ENCODE data around the gene MAN2A1. TPM values are rescaled to one million over a fixed set of nuclear protein-coding genes. Genes with fewer than 3 reads are reported as not detected.

MAN2A1 gene
- total RNA-seq, 1 experiment from 2014 or later: 35.4 TPM

DNA sequence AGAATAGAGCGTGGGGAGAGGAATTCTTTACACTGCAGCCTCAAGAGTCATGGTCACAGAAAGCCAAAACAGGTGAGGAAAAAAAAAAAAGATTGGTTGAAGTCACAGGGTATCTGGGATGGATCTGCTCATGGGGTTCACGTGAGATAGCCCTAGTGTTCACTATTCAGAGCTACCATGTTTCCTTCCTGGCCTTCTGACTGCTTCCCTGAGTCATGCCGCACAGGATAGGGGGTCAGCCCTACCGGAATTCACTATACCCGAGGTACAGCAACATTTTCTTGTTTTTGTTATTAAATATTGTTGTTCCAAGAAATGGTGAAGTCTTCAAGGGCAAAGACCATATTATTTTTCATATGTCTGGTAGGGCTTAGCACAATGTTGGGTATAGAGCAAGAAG is 21.5 kb upstream of the MAN2A1 start:
- TF ChIP-seq POLR2A (IDR thresholded peaks at IDR 0.05; ENCODE audit: borderline replicate concordance, extremely low read depth, insufficient read depth, insufficient read length) (no peak), EZH2phosphoT487 (IDR thresholded peaks at IDR 0.05; ENCODE audit: borderline replicate concordance) (no peak), EZH2 (IDR thresholded peaks at IDR 0.05) (no peak), POLR2AphosphoS5 (IDR thresholded peaks at IDR 0.05; ENCODE audit: low read depth, low read length) (no peak), CBX3 (IDR thresholded peaks at IDR 0.05; ENCODE audit: low read depth) (no peak)
- TF ChIP-seq, protein P1, sequence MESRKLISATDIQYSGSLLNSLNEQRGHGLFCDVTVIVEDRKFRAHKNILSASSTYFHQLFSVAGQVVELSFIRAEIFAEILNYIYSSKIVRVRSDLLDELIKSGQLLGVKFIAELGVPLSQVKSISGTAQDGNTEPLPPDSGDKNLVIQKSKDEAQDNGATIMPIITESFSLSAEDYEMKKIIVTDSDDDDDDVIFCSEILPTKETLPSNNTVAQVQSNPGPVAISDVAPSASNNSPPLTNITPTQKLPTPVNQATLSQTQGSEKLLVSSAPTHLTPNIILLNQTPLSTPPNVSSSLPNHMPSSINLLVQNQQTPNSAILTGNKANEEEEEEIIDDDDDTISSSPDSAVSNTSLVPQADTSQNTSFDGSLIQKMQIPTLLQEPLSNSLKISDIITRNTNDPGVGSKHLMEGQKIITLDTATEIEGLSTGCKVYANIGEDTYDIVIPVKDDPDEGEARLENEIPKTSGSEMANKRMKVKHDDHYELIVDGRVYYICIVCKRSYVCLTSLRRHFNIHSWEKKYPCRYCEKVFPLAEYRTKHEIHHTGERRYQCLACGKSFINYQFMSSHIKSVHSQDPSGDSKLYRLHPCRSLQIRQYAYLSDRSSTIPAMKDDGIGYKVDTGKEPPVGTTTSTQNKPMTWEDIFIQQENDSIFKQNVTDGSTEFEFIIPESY (IDR thresholded peaks at IDR 0.05; ENCODE audit: extremely low read depth, insufficient replicate concordance, low read length): no peak
- TF ChIP-seq, protein P2, sequence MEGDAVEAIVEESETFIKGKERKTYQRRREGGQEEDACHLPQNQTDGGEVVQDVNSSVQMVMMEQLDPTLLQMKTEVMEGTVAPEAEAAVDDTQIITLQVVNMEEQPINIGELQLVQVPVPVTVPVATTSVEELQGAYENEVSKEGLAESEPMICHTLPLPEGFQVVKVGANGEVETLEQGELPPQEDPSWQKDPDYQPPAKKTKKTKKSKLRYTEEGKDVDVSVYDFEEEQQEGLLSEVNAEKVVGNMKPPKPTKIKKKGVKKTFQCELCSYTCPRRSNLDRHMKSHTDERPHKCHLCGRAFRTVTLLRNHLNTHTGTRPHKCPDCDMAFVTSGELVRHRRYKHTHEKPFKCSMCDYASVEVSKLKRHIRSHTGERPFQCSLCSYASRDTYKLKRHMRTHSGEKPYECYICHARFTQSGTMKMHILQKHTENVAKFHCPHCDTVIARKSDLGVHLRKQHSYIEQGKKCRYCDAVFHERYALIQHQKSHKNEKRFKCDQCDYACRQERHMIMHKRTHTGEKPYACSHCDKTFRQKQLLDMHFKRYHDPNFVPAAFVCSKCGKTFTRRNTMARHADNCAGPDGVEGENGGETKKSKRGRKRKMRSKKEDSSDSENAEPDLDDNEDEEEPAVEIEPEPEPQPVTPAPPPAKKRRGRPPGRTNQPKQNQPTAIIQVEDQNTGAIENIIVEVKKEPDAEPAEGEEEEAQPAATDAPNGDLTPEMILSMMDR (IDR thresholded peaks at IDR 0.05 in 2 of 3, conservative IDR thresholded peaks at IDR 0.05 in 1 of 3; ENCODE audit: borderline replicate concordance in 1 of 3, insufficient read depth in 1 of 3, low read depth in 2 of 3, low read length in 2 of 3): no peak
- POLR2A ChIA-PET: no interaction called here
- H3K36me3 ChIP-seq (ENCODE audit: control insufficient read depth in 1 of 2, insufficient read depth in 2 of 2, low read length in 2 of 2): no peaks in the 10 kb centered on the region
- intact Hi-C loops (cut with micrococcal nuclease): no loop called here
- H3K9me2 ChIP-seq (ENCODE audit: insufficient read depth): no peaks in the 10 kb centered on the region
- H3K9me3 ChIP-seq (ENCODE audit: control insufficient read depth in 1 of 2, insufficient read depth in 1 of 2, low read depth in 1 of 2, low read length in 2 of 2): no peaks in the 10 kb centered on the region
- no peak overlapping the region for H3K4me2 ChIP-seq (ENCODE audit: low read length)
- RAD21 ChIA-PET (ENCODE audit: low non-redundant PET in 1 of 2, low total read pairs in 2 of 2, uncharacterized antibody in 2 of 2, unreplicated experiment in 2 of 2): no interaction called here
- H2AFZ ChIP-seq (ENCODE audit: low read depth, low read length, poor library complexity, severe bottlenecking): no peak overlapping the region
- CTCF ChIA-PET: no interaction called here
- H3K4me3 ChIP-seq (replicated peaks in 1 of 2; ENCODE audit: low read depth in 1 of 2, low read length in 2 of 2): no peak overlapping the region
- ATAC-seq: no peak
- H3K9ac ChIP-seq (ENCODE audit: low read length): no peak overlapping the region
- H4K20me1 ChIP-seq (ENCODE audit: insufficient read depth): no peaks in the 10 kb centered on the region
- no peaks in the 10 kb centered on the region for H3K79me2 ChIP-seq (ENCODE audit: insufficient read depth, low read length)
- BruUV-seq (replicated peaks): no TSS peak
- 0 out of 2 replicates have a peak, but pooled peaks cover 9% of the 10 kb centered on the region for H3K27me3 ChIP-seq (ENCODE audit: insufficient read depth, low read length)
- H3K27ac ChIP-seq (ENCODE audit: low read depth, low read length): no peak overlapping the region
- no peak for DNase-seq (ENCODE audit: low read depth, low spot score)
- H3K4me1 ChIP-seq (ENCODE audit: control insufficient read depth in 1 of 2, insufficient read depth in 2 of 2, low read length in 2 of 2): no peaks in the 10 kb centered on the region

Measured in HCT116 (cell line).